ENCODE measurements around the gene MYOF.

DNA sequence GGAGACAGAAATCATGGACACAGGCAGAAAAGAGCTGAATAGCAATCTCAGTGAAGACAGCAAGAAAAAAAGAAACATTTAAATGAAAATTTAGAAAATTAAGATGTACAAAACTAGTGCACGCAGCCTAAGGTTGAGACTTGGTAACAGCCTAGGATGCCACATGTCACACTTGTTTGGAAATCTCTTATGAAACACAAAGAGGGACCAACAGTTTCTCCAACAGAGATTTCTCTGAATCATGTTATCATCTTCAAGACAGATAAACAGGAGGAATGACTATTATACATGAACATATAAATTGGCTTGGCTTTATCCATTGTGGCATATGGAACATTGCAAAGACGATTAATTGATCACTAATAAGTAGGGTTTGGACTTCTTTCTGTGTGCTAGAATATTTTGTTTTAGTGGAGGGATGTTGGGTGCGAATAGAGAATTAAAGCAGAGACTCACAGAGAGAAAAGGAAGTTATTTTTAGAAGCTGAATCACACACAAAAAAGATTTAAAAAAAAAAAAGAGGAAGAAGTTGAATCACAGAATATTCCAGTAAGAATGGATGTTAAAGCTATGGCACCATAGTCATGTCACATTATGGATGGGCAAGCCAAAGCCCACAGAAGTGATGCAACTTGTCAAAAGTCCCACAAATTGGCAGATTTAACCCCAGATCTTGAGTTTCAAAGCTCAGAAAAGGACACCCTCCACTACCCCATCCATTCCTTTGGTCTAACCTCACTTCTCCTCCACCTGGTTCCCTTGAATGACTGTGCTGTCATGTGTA, 91.6 kb downstream of the MYOF start:
- TF ChIP-seq GATA2 (IDR thresholded peaks at IDR 0.05; ENCODE audit: low read depth, low read length): no peak
- no peak for TF ChIP-seq GATA3 (IDR thresholded peaks at IDR 0.05; ENCODE audit: low read depth, low read length)
